Measurements from ENCODE around the gene CAPN10.

The CAPN10 gene

GRCh38 chr2:240575101-240575965 lies 11.2 kb upstream of the CAPN10 start:
- no peak for DNase-seq

GRCh38 chr2:240576036-240576435 lies 10.5 kb upstream of the CAPN10 start:
- no peak for DNase-seq

- no peak for DNase-seq
Observed at GRCh38 chr2:240576436-240577205, 9.9 kb upstream of the CAPN10 start.

GRCh38 chr2:240577281-240578109 lies 9.0 kb upstream of the CAPN10 start:
- no peak for DNase-seq

- no peak for DNase-seq
Observed at GRCh38 chr2:240578110-240578450, 8.5 kb upstream of the CAPN10 start.

GRCh38 chr2:240578488-240578887 lies 8.0 kb upstream of the CAPN10 start:
- DNase-seq, result no peak

GRCh38 chr2:240579071-240579762 lies 7.3 kb upstream of the CAPN10 start:
- no peak for DNase-seq

- DNase-seq, result peak in 1 of 2 donors; percentile 35
Observed at GRCh38 chr2:240579771-240580614, 6.5 kb upstream of the CAPN10 start.

GRCh38 chr2:240581811-240582210 lies 4.7 kb upstream of the CAPN10 start:
- no peak for DNase-seq

- DNase-seq, result no peak
Observed at GRCh38 chr2:240582781-240583180, 3.8 kb upstream of the CAPN10 start.

GRCh38 chr2:240583774-240584173 lies 2.8 kb upstream of the CAPN10 start:
- no peak for DNase-seq

GRCh38 chr2:240584486-240585031 lies 2.0 kb upstream of the CAPN10 start:
- no peak for DNase-seq

GRCh38 chr2:240585101-240585500 lies 1.4 kb upstream of the CAPN10 start:
- DNase-seq, result no peak

- no peak for DNase-seq
Observed at GRCh38 chr2:240585681-240586197, 795 bp upstream of the CAPN10 start.

- no peak for DNase-seq
Observed at GRCh38 chr2:240586919-240587800, 626 bp downstream of the CAPN10 start.

GRCh38 chr2:240588006-240588655 lies 1.6 kb downstream of the CAPN10 start:
- DNase-seq, result no peak

GRCh38 chr2:240588669-240589068 lies 2.1 kb downstream of the CAPN10 start:
- no peak for DNase-seq

- no peak for DNase-seq
Observed at GRCh38 chr2:240589375-240589774, 2.8 kb downstream of the CAPN10 start.

- DNase-seq, result no peak
Observed at GRCh38 chr2:240589850-240590525, 3.5 kb downstream of the CAPN10 start.
